GM18505 (cell line): ENCODE measurements around the gene AGBL3.
"Not testable (repeated sequence)": the region's sequence is repeated elsewhere in the genome, so short reads cannot be mapped to it uniquely, and the experiment has no call there.

Experiments used
- ATAC-seq: cut with Tn5 transposase; IDR thresholded peaks from one replicate; pipeline ENCODE4 v1.9.1; 2021; ENCODE audit not compliant: unreplicated experiment
- POLR2A ChIP-seq: IDR thresholded peaks from 4 replicates; pipeline ENCODE4 v1.6.1; 2011; ENCODE audit warnings: borderline replicate concordance; ENCODE audit not compliant: insufficient read depth, insufficient read length; ENCODE audit errors: extremely low read depth

Gene AGBL3

DNA sequence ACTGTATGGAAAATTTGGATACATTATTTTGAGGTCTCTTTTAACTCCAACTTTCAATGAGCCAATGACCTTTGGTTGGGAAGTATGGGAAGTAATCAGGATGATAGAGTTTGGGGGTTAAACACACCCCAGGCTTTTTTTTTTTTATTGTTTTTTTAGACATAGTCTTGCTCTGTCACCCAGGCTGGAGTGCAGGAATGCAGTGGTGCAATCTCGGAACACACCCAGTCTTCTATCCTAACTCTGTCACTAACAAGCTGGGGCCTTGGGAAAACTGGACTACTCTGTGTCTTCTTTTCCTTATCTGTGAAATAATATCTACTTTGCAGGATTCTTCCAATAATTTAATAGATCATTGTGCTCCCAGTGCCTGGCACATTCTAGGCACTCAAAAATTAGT, 37.6 kb upstream of the AGBL3 start:
- no peak for TF ChIP-seq POLR2A
- no peak for ATAC-seq

- no peak for ATAC-seq
- TF ChIP-seq POLR2A: no peak
These were observed 37.1 kb upstream of the AGBL3 start for GRCh38 chr7:134949171-134949570.

GRCh38 chr7:134954197-134955082, 31.9 kb upstream of the AGBL3 start:
- ATAC-seq: no peak
- no peak for TF ChIP-seq POLR2A

- no peak for TF ChIP-seq POLR2A
- ATAC-seq: no peak
These were observed 29.3 kb upstream of the AGBL3 start for GRCh38 chr7:134957005-134957404.

- TF ChIP-seq POLR2A: no peak
- no peak for ATAC-seq
These were observed 26.5 kb upstream of the AGBL3 start for GRCh38 chr7:134959810-134960209.

DNA sequence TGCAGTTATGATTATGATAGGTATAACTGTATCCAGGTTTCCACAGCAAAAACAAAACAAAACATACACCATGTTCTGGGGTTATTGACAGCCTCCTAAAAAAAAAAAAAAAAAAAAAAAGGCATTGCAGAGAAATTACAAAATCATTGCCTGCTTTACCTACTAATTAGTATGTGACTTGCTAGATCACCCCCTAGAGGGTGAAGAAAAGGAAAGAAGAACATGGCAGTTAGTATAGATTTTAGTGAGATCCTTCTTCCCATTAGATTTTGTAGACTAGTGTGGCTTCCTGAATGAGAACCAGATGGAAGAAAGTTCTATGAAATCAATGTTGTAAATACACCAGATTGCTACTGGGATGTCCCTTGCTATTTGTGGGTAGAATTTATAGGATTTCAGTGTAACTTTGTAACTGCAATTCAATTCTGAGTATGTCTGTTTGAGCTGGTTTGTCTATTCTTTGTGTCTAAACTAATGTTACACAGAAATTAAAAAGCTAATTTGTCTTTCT, 24.0 kb upstream of the AGBL3 start:
- TF ChIP-seq POLR2A: no peak
- ATAC-seq: no peak

DNA sequence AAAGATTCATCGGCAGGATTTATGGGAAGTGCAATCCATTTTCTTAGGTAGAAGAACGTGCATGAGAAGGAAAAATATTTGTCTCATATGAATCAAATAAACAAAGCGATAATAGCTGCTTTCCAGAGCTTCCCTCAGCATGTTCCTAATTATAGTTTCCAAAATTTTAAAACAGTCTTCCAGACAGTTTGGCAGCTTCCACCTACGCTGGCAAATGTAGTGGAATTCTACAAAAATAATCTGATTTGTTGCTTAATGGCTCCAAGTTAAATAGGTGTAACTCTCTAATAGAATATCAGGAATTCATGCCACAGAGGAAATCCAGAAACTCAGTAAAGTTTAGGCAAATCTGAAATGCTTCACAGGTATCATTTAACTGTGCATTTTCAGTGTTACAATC, 23.3 kb upstream of the AGBL3 start:
- TF ChIP-seq POLR2A: no peak
- ATAC-seq: no peak

DNA sequence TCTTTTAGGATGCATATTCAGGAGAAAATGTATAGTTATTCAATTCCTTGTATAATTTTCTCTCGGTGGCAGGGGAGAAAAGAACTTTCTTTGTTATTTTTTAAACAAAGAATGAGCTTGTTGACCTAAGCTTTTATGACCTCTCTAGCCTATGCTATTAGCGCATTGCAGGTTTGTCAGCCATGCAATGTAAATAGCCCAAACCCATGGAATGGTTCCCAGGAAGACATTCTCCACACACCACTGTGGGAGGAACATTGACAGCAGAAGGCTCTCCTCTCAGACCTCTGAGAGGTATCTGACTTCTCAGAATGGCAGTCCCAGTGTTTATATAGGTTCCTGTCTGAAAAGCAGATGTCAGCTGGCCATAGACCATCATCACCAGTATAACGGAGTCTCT, 19.6 kb upstream of the AGBL3 start:
- ATAC-seq: no peak
- no peak for TF ChIP-seq POLR2A

DNA sequence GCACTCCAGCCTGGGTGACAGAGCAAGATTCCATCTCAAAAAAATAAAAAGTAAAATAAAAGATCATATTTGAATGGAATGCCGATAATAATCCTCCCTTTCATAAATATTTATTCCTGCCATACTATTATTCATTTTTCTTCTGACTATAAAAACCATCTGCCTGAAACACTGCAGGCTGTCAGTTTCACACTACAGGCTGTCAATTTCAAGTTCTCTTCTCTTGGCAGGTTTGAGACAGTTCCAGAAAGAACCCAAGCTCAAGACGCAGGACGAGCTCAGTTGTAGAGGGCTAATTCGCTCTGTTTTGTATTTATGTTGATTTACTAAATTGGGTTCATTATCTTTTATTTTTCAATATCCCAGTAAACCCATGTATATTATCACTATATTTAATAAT, 18.2 kb upstream of the AGBL3 start:
- no peak for ATAC-seq
- no peak for TF ChIP-seq POLR2A

DNA sequence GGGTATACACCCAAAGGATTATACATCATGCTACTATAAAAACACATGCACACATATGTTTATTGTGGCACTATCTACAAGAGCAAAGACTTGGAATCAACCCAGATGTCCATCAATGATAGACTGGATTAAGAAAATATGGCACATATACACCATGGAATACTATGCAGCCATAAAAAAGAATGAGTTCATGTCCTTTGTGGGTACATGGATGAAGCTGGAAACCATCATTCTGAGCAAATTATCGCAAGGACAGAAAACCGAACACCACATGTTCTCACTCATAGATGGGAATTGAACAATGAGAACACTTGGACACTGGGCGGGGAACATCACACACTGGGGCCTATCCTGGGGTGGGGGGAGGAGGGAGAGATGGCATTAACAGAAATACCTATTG, 4.7 kb upstream of the AGBL3 start:
- ATAC-seq: not testable (repeated sequence)

- TF ChIP-seq POLR2A: no peak
- peak; percentile 51 for ATAC-seq
These were observed 380 bp upstream of the AGBL3 start for GRCh38 chr7:134985894-134986362.

DNA sequence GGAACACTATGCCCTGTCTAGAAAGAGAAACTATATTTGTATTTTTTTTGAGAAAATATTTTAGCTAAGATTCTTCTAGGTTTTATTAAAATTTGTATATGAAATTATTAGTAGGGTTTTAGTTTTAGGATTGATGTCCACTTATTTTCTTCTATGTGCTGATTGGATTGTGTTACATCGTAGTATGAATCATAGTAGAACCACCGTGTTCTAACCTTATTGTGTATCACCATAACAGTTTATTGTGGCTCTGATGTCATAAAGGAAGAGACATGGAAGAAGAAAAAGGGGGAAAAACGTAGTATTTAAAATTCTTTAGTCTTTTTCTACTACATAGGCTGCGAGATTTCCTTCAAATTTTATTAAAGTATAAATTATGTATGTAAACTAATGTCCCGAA, 1.9 kb downstream of the AGBL3 start:
- ATAC-seq: no peak
- TF ChIP-seq POLR2A: no peak

DNA sequence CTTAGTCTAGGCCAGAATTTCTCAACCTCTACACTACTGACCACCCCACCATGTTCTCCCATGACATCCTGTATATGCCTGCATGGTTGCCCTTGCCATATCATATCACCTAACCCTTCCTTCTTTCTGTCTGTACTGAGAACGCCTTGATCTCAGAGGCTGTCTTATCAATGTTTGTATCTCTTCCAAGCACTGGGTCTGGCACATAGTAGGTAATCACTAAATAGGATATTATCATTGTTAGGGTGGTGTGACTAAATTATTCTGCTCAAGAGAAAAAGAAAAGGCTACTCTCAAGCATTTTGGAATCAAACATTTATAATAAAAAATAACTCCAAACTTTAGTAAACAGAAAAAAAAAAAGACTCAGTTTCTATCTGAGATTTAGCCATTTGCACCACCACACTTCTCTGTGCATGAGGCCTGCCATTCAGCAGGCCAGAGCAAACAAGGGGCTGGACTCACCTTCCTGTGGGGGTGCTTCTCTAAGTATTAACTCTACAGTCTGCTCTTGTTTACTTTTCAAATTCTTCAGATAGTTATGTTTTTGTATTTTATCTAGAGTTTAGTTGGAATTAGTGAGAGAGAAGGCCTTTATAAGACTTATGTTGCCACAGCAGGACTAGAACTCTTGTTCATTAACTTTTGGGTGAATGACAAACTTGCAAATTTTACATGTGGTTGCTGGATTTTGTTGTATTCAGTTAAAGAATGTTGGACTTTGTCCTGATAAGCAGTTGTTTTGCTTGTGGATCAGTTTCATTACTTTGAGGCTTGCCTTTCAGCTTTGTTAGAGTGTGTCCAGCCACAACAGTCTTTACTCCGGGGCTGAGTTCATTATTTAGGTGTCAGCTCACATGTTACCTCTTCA, 5.4 kb downstream of the AGBL3 start:
- ATAC-seq: no peak
- TF ChIP-seq POLR2A: no peak
